Measurements from ENCODE around the gene ENTPD1. TPM values are rescaled to one million over a fixed set of nuclear protein-coding genes. Genes with fewer than 3 reads are reported as not detected.
"Not testable (repeated sequence)": the region's sequence is repeated elsewhere in the genome, so short reads cannot be mapped to it uniquely, and the experiment has no call there.

The ENTPD1 gene
- total RNA-seq, 1 experiment from 2014 or later: 0.11 TPM

GRCh38 chr10:95758351-95759025 is 2.5 kb downstream of the ENTPD1 start:
- peak; percentile 7 for DNase-seq (ENCODE audit: low read depth)

- DNase-seq (ENCODE audit: low read depth): no peak
Measured at GRCh38 chr10:95759233-95759826, 3.4 kb downstream of the ENTPD1 start.

GRCh38 chr10:95761939-95762492 is 6.1 kb downstream of the ENTPD1 start:
- no peak for DNase-seq (ENCODE audit: low read depth)

- peak; percentile 65 for DNase-seq (ENCODE audit: low read depth)
Measured at GRCh38 chr10:95767884-95768556, 12.1 kb downstream of the ENTPD1 start.

- DNase-seq (ENCODE audit: low read depth): no peak
Measured at GRCh38 chr10:95770084-95770720, 14.2 kb downstream of the ENTPD1 start.

GRCh38 chr10:95773454-95773853 is 17.5 kb downstream of the ENTPD1 start:
- DNase-seq (ENCODE audit: low read depth): not testable (repeated sequence)

- not testable (repeated sequence) for DNase-seq (ENCODE audit: low read depth)
Measured at GRCh38 chr10:95777638-95778037, 21.7 kb downstream of the ENTPD1 start.

GRCh38 chr10:95782318-95782717 is 26.4 kb downstream of the ENTPD1 start:
- no peak for DNase-seq (ENCODE audit: low read depth)

- DNase-seq (ENCODE audit: low read depth): no peak
Measured at GRCh38 chr10:95783741-95784140, 27.8 kb downstream of the ENTPD1 start.

- DNase-seq (ENCODE audit: low read depth): no peak
Measured at GRCh38 chr10:95784279-95784913, 28.4 kb downstream of the ENTPD1 start.

- no peak for DNase-seq (ENCODE audit: low read depth)
Measured at GRCh38 chr10:95785317-95785716, 29.4 kb downstream of the ENTPD1 start.

GRCh38 chr10:95785942-95786669 is 30.1 kb downstream of the ENTPD1 start:
- no peak for DNase-seq (ENCODE audit: low read depth)

GRCh38 chr10:95787447-95787846 is 31.5 kb downstream of the ENTPD1 start:
- no peak for DNase-seq (ENCODE audit: low read depth)

- DNase-seq (ENCODE audit: low read depth): peak; percentile 74
Measured at GRCh38 chr10:95788830-95789229, 32.9 kb downstream of the ENTPD1 start.

GRCh38 chr10:95789902-95790301 is 33.9 kb downstream of the ENTPD1 start:
- peak; percentile 22 for DNase-seq (ENCODE audit: low read depth)

GRCh38 chr10:95790982-95791381 is 35.0 kb downstream of the ENTPD1 start:
- no peak for DNase-seq (ENCODE audit: low read depth)

- DNase-seq (ENCODE audit: low read depth): no peak
Measured at GRCh38 chr10:95791425-95791979, 35.5 kb downstream of the ENTPD1 start.

- no peak for DNase-seq (ENCODE audit: low read depth)
Measured at GRCh38 chr10:95792211-95792780, 36.3 kb downstream of the ENTPD1 start.

- DNase-seq (ENCODE audit: low read depth): peak; percentile 15
Measured at GRCh38 chr10:95792874-95793285, 36.9 kb downstream of the ENTPD1 start.

GRCh38 chr10:95793401-95794045 is 37.6 kb downstream of the ENTPD1 start:
- no peak for DNase-seq (ENCODE audit: low read depth)

All from LHCN-M2 (cell line).